GM21423 (cell line): ENCODE data around the gene TMEM131L.

ENCODE experiments used
- ATAC-seq: cut with Tn5 transposase; IDR thresholded peaks from one replicate; pipeline ENCODE4 v1.9.1; 2021; ENCODE audit warnings: mild to moderate bottlenecking, moderate library complexity; ENCODE audit not compliant: unreplicated experiment

The TMEM131L gene

GRCh38 chr4:153570228-153570973 is 104.2 kb downstream of the TMEM131L start:
- no peak for ATAC-seq

DNA sequence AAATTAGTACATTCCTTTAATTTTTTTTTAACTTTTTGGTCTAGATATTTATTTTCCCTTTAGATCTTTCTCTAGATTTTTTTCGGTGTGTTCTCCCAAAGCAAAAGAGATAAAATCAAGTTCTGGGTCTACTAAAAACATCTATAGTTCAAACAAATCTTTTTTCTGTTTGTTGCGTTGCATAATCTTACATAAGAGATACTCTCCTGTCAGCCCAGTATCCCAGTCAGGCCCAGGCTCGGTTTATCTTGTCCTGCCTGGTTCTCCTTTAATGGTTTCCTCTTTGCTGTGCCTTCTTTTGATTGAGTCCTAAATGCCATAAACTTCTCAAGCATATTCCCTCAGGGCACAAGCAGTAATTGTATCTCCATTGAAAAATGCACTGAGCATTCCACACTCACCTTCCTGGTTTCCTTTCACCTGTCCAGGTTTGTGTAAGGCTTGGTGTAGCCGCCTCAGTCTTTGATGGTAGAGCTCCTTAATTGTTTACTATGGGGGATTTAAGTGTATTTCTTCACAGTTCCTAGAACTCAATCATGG is 104.9 kb downstream of the TMEM131L start:
- no peak for ATAC-seq

DNA sequence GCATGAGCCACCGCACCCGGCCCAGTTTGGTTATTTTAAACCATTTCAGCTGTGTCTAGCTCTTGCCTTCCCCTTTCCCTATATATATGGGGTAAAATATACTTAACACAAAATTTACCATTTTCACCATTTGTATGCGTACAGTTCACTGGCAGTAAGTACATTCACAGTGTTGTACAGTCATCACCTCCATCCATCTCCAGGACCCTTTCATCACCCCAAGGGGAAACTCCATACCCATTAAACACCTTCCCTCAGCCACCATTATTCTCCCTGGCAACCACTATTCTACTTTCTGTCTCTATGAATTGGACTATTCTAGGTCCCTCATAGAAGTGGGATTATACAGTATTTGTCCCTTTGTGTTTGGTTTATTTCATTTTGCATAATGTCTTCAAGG is 106.4 kb downstream of the TMEM131L start:
- ATAC-seq, result no peak

DNA sequence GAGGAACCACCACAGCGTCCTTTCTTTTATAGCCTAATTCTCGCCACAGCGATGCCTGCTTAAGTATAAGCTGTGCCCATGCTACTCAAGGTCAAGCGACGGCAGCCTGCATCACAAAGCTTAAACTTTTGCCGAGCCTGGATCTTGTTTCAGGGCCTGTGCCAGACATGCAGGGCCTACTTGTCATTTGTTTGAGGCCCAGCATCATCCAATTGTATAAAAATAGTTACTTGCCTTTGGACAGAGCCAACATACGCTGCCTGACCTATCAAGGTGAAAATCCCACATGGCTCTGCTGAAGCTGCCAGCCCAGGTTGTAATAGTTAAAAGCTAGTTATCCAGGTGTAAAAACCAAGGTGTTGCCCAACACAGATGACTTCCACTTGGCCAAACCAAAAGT is 107.1 kb downstream of the TMEM131L start:
- no peak for ATAC-seq

- ATAC-seq, result peak; percentile 57
These were observed 108.0 kb downstream of the TMEM131L start for GRCh38 chr4:153573881-153574802.

DNA sequence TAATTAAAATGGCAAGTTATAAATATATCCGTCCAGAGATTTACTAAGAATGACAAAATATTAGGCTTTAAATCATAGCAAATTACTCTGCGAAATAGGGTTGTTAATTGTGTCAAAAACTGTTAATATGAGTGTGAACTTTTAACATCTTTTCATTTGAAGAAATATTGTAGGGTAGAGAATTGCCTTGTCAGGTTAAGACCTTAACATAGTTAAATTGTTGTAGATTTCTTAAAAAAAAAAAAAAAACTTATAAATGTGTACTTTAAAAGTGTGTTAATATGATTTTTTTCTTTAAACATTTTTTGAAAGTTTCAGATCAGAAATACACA is 110.2 kb downstream of the TMEM131L start:
- ATAC-seq, result no peak

DNA sequence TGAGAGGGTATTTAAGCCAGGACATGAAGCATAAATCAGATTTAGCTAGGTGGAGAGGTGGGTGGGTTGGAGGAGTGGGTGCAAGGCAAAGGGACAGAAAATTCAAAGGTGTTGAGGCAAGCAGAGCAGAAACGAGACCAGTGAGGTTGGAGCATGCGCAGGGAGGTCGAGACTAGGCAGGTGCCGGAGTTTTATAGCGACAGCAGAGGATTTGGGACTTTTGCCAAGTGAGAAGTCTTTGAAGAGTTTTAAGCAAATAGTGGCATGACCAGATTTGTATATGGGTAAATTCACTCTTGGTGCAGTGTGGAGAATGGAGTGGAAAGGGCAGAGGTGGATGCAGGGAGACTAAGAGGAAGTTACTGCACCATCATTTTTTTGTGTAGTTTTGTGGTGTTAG is 110.9 kb downstream of the TMEM131L start:
- ATAC-seq, result no peak

DNA sequence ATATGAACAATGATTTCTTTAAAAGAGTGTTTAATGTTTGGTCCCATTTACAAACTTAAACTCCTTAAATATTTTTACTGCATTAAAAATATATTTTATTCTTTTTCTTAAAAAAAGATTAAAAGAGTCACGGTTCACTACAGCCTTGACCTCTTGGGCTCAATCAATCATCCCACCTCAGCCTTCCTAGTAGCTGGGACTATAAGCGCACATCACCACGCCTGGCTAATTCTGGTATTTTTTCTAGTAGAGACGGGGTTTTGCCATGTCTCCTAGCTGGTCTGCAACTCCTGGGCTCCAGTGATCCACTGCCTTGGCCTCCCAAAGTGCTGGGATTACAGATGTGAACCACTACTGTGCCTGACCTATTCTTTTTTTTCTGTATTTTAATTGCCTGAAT is 113.2 kb downstream of the TMEM131L start:
- no peak for ATAC-seq

GRCh38 chr4:153579872-153580271 is 113.7 kb downstream of the TMEM131L start:
- no peak for ATAC-seq

DNA sequence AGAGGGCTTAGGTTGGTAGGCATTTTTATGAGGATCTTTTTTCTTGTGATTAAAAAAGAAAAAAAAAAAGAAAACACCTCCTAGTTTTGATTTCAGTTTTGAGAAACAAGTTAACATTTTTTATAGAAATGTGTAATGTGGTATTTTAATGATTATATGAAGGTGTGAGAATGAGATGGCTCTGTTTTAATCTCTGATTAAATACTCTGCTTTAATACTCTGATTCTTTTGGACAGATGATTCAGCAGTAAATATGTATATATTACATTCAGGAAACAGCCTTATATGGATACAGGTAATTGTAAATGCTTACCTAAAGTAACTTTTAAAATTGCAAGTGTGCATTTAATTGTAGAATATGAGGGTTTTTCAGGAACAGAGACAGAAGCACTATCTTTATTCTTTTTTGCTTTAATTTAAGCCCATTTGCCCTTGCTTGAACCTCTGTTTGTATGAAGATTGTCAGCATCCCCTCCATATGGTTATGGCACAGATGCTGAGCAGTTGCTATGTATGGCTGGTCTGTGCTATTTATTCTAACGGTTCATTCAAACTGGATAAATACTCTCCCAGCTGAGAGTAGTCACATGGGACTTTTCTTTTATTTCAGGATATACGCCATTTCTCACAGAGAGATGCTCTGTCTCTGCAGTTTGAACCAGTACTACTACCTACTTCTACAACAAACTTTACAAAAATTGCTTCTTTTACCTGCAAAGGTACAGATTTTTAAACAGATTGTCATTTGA is 117.0 kb downstream of the TMEM131L start:
- ATAC-seq, result no peak

- ATAC-seq, result no peak
These were observed 118.9 kb downstream of the TMEM131L start for GRCh38 chr4:153585026-153585425.

DNA sequence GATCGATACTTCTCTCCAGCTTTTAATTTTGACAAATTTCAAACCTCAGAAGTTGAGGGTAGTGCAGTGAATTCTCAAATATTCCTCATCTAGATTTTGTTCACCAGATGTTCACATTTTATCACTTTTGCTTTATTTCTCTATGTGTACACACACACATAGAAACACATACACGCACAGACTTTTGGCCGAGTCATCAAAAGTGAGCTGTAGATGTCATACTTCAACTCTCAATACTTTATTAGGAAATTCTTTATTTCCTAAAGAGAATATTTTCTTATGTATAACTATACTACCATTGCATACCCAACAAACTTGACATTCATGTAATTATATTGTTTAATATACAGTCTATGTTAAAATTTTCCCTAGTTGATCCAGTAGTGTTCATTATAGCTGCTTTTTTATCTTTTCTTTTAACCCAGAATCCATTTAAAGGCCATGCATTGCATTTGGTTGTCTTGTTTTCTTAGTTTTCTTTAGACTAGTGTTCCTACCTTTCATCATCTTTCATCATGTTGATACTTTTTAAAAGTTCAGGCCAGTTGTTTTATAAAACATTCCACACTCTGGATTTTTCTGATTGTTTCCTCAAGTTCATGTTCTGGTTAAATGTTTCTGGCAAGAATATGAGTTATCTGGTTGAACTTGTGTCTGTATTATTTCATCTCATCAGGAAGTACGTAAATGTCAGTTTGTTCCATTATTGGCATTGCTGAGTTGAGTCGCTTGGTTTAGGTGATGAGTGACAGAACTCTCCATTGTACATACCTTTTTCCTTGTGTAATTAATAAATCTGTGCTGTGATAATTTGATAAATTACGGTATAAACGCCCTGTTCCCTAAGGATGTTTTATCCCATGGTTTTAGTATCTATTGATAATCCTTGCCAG is 123.8 kb downstream of the TMEM131L start:
- ATAC-seq, result no peak

DNA sequence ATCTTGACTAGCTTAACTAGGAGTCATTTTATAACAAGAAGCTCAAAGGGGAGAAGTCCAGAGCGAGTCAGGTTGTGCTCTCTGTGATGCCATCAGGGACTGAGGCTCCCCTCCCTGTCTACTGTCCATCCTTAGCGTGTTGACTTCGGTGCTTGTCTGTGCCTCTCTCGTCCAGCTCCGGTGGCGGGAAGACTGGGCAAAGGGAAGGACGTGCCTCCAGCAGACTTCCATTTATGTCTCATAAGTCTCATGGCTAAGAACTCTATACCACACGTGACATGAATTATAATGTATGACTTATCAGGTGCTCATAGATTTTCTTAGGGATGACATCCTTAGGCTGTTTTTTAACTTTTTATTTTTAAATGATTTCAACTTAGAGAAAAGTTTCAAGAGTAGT is 125.3 kb downstream of the TMEM131L start:
- no peak for ATAC-seq

DNA sequence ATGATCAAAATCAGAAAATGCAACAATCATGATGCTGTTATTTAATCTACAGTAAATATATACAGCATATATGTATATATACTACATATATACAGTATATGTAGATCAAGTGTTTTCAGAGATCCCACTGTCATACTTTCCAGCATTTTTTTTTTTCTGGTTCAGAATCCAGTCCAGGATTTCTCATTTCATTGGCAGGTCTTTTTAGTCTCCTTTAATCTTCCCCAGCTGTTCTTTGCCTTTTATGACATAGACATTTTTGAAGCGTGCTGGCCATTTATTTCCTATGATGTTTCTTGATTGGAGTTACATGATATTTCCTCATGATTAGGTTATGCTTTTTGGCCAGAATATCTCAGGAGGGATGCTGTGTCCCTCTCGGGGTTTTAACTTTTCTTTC is 125.9 kb downstream of the TMEM131L start:
- no peak for ATAC-seq

DNA sequence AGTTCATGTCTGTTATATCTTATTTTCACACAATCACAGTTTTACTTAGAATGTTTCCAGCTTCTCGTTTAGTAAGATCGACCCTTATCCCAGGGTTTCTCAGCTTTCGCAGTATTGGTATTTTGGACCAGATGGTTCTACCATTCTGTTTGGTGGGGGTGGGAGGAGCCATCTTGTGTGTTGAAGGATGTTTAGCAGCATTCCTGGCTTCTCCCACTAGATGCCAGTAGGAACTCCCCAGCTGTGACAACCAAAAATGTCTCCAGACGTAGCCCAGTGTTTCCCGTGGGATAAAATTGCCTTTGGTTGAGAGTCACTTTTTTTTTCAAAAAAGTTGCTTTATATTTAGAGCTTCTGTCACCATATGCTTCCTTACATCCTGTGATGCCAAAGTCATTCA is 127.0 kb downstream of the TMEM131L start:
- ATAC-seq, result no peak

GRCh38 chr4:153594210-153594609 is 128.1 kb downstream of the TMEM131L start:
- no peak for ATAC-seq

DNA sequence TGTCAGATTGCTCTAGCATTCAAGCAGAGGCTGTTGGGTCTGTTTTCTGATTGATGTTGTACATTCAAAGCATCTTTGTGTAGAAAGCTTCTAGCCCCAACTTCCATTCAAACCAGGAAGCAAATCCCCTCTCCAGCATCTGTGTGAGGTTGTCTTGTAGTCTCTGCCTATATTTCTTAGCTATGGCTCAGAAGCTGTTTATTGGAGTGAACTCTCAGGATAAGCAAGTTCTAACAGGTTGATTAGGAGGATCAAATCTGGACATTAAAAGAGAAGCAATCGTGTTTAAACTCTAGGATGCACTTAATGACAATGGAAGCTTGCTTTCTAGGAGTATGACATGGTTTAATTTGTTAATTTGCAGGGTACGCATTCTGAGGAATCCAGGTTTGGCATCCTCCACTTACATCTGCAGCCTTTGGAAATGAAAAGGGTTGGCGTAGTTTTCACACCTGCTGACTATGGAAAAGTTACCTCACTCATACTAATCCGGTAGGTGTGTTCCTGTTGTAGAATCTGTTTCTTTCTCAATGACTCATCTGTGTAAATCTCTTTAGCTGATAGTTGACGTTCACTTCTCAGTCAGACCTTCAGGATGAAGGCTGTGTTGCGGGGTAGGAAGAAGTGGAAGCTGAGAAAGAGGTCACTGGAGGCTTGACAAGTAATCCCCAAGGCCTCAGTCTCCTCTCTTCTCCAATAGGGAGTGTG is 129.9 kb downstream of the TMEM131L start:
- no peak for ATAC-seq

DNA sequence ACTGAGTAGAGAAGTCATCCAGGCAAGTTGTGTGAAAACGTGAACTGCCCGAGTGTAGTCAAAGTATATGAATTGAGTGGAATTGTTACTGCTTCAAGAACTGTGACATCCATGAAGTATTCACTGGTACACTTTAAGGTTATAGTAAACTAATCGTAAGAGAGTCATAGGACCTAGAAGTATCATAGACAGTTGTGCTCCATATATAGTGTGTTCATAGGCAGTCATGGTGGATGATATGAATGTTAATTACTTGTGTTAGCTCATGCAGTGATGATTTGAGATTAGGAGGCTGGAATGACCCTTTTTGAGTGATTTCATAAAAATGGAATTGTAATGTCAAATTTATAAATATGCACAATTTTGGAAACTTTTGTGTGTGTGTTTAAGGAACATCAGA is 136.6 kb downstream of the TMEM131L start:
- ATAC-seq, result no peak

DNA sequence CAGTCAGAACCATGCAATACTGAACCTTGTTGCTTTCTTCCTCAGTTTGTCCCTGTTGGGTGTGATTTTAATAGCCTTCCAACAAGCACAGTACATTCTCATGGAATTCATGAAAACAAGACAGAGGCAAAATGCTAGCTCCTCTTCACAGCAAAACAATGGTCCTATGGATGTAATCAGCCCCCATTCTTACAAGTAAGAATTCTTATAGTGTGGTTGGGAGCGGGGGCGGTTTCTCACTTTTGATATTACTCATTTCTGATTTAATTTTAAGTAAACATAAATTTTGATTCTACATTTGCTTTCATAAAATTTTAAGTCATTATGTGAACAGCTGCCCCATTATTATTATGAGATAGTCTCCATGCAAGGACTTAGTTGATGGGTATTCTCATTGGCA is 137.1 kb downstream of the TMEM131L start:
- no peak for ATAC-seq

- ATAC-seq, result no peak
These were observed 137.7 kb downstream of the TMEM131L start for GRCh38 chr4:153603835-153604234.
